Large intestine (tissue), 3 donors: ENCODE results near the gene MAT2B. TPM values are rescaled to one million over a fixed set of nuclear protein-coding genes. Genes with fewer than 3 reads are reported as not detected.
"Not testable (repeated sequence)": the region's sequence is repeated elsewhere in the genome, so short reads cannot be mapped to it uniquely, and the experiment has no call there.

Experiments used
- DNase-seq, 2 donors: peaks; one replicate each; pipeline versions ENCODE4 v3.0.0 to v3.0.0-alpha.2; 2013
- H3K27ac ChIP-seq: one replicate; pipeline ENCODE4 v1.5.1; 2013; ENCODE audit warnings: low read length
- H3K27me3 ChIP-seq: 2 replicates; pipeline ENCODE4 v1.6.1; 2013; ENCODE audit warnings: low read length; ENCODE audit not compliant: control insufficient read depth, insufficient read depth
- H3K36me3 ChIP-seq: 2 replicates; pipeline ENCODE4 v1.6.1; 2013; ENCODE audit warnings: low read length; ENCODE audit not compliant: control insufficient read depth, insufficient read depth
- H3K4me1 ChIP-seq: one replicate; pipeline ENCODE4 v1.6.1; 2013; ENCODE audit warnings: low read length; ENCODE audit not compliant: control insufficient read depth, insufficient read depth
- H3K4me3 ChIP-seq: one replicate; pipeline ENCODE4 v1.5.1; 2013; ENCODE audit warnings: low read length
- H3K9me3 ChIP-seq: one replicate; pipeline ENCODE4 v1.6.1; 2013; ENCODE audit warnings: mild to moderate bottlenecking, low read depth, low read length, moderate library complexity; ENCODE audit not compliant: control insufficient read depth
- WGBS: methylation state at CpG from one replicate; pipeline ENCODE4 v1.1.5; 2013; ENCODE audit warnings: low lambda C conversion rate; ENCODE audit not compliant: insufficient coverage; 5-methylcytosine and 5-hydroxymethylcytosine counted together
- polyA plus RNA-seq: library from polyadenylated mRNA; unstranded; fragments of 120-200 nt; gene quantifications from one replicate; pipeline ENCODE4 v1.2.1, GENCODE V29; 2013

The MAT2B gene
- polyA plus RNA-seq, 1 donor: 101 TPM

DNA sequence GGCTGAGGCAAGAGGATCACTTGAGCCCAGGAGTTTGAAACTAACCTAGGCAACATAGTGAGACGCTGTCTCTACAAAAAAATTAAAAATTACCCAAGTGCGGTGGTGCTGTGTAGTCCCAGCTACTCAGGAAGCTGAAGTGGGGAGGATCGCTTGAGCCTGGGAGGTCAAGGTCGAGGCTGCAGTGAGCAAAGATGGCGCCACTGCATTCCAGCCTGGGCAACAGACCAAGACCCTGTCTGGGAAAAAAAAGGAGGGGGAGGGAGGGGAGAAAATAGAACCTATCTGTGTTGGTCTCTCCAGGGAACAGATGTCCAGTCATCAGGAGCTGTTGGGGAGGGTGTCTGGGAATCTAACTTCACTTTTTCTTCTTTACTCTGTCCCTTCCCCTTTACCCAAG, 24.3 kb downstream of the MAT2B start:
- no CpG with 5 or more reads among the region's 5 CpGs for WGBS
- no peak overlapping the region for H3K27ac ChIP-seq
- no peak overlapping the region for H3K4me3 ChIP-seq
- no peaks in the 10 kb centered on the region for H3K36me3 ChIP-seq
- H3K27me3 ChIP-seq: no peaks in the 10 kb centered on the region
- DNase-seq: no peak
- peaks cover 5% of the 10 kb centered on the region for H3K4me1 ChIP-seq
- H3K9me3 ChIP-seq: no peaks in the 10 kb centered on the region

GRCh38 chr5:163531272-163531671, 25.9 kb downstream of the MAT2B start:
- H3K4me3 ChIP-seq: no peak overlapping the region
- H3K4me1 ChIP-seq: peaks cover 14% of the 10 kb centered on the region
- H3K27me3 ChIP-seq: no peaks in the 10 kb centered on the region
- H3K27ac ChIP-seq: no peak overlapping the region
- no peak for DNase-seq
- WGBS: no CpG with 5 or more reads among the region's 3 CpGs
- H3K9me3 ChIP-seq: no peaks in the 10 kb centered on the region
- H3K36me3 ChIP-seq: no peaks in the 10 kb centered on the region

DNA sequence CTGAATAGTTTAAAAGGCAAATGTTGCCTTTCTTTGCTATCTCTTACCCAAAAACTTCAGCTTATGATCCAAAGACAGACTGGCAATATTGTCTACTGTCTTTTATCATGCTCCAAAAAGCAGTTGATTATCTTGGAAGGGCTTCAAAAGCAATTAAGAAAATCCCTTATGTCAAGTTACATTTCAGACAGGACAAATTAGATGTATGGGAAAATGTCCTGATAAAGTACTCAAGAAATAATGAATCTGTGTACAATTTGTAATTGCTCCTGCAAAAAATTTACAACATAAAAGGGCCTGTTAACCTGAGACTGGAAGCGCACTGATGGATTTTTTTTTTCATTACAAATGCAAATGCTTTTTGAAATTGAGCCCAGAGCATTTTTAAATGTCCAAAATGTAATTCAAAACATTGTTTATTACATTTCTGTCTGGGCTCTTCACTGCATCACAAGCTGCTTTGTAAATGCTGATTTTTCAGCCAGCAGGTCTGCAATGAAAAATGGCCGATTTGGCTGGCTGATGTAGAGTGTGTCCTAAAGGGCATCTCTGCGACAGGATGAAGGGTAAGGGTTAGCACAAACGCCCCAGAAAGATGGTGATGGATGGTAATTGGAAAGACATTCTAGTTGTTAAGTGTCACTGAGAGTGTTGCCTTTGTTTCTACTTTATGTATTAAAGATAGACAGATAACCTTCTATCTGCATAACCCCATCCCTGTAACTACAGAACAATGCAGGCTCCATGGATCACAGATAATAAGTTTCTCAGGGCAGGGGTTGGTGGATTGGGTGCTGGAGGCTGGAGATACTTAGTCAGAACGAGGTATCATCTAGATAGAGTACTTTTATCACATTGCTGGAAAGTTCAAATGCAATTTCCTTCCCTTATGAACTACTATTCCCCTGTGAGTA, 27.0 kb downstream of the MAT2B start:
- H3K4me3 ChIP-seq: no peak overlapping the region
- no peaks in the 10 kb centered on the region for H3K27me3 ChIP-seq
- no peak overlapping the region for H3K27ac ChIP-seq
- DNase-seq: no peak
- no peaks in the 10 kb centered on the region for H3K36me3 ChIP-seq
- no peaks in the 10 kb centered on the region for H3K9me3 ChIP-seq
- WGBS: 57% methylated on average over 3 of the region's 5 CpGs
- H3K4me1 ChIP-seq: peaks cover 14% of the 10 kb centered on the region

- no peaks in the 10 kb centered on the region for H3K36me3 ChIP-seq
- no peak for DNase-seq
- peaks cover 14% of the 10 kb centered on the region for H3K4me1 ChIP-seq
- no peaks in the 10 kb centered on the region for H3K27me3 ChIP-seq
- no peak overlapping the region for H3K27ac ChIP-seq
- H3K4me3 ChIP-seq: no peak overlapping the region
- H3K9me3 ChIP-seq: no peaks in the 10 kb centered on the region
- WGBS: no CpG with 5 or more reads among the region's 2 CpGs
These were observed 27.8 kb downstream of the MAT2B start for GRCh38 chr5:163533223-163533622.

- H3K27ac ChIP-seq: peak overlapping the region; percentile 66
- WGBS: 17% methylated on average over 2 of the region's 2 CpGs
- peak; percentile 45 to 77 for DNase-seq
- no peaks in the 10 kb centered on the region for H3K27me3 ChIP-seq
- no peak overlapping the region for H3K4me3 ChIP-seq
- no peaks in the 10 kb centered on the region for H3K9me3 ChIP-seq
- no peaks in the 10 kb centered on the region for H3K36me3 ChIP-seq
- H3K4me1 ChIP-seq: peaks cover 14% of the 10 kb centered on the region
These were observed 29.2 kb downstream of the MAT2B start for GRCh38 chr5:163534492-163535094.

- Histone ChIP-seq H3K4me3 (no peak overlapping the region), H3K4me1 (peaks cover 14% of the 10 kb centered on the region), H3K27ac (peak overlapping the region; percentile 66), H3K27me3 (no peaks in the 10 kb centered on the region), H3K9me3 (no peaks in the 10 kb centered on the region), H3K36me3 (no peaks in the 10 kb centered on the region)
- WGBS: no CpG with 5 or more reads among the region's 3 CpGs
- peak; percentile 17 to 53 for DNase-seq
These were observed 29.9 kb downstream of the MAT2B start for GRCh38 chr5:163535290-163535689.

GRCh38 chr5:163536442-163536841, 31.0 kb downstream of the MAT2B start:
- DNase-seq, H3K36me3 ChIP-seq, H3K4me3 ChIP-seq, H3K27ac ChIP-seq, H3K9me3 ChIP-seq, H3K27me3 ChIP-seq: not testable (repeated sequence)
- WGBS: no CpG with 5 or more reads among the region's 3 CpGs
- peaks cover 14% of the 10 kb centered on the region for H3K4me1 ChIP-seq

GRCh38 chr5:163540696-163541095, 35.3 kb downstream of the MAT2B start:
- Histone ChIP-seq H3K36me3 (no peaks in the 10 kb centered on the region), H3K27me3 (no peaks in the 10 kb centered on the region), H3K9me3 (no peaks in the 10 kb centered on the region), H3K4me3 (no peak overlapping the region), H3K4me1 (peaks cover 2% of the 10 kb centered on the region), H3K27ac (no peak overlapping the region)
- 60% methylated on average over 1 of the region's 1 CpG for WGBS
- peak; percentile 34 to 51 for DNase-seq

DNA sequence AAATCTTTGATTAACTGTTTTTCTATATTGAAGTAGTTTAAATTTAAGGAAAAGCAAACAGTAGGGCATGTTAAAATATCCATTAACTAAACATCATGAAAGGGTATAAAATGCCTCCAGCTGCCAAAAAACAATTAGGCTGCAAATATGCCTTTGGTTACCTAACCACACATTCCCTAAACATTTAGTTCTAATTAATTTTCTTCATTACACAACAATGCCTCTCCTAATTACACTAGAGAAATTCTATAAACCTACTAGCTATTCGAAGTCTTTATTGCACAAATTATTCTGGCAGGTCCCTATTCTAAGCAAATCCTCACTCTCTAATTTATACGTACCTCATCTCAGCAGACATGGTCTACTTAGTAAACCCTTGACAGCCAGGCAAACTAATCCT, 37.4 kb downstream of the MAT2B start:
- DNase-seq: no peak
- no peaks in the 10 kb centered on the region for H3K36me3 ChIP-seq
- 100% methylated on average over 2 of the region's 2 CpGs for WGBS
- peaks cover 13% of the 10 kb centered on the region for H3K4me1 ChIP-seq
- no peaks in the 10 kb centered on the region for H3K27me3 ChIP-seq
- no peak overlapping the region for H3K27ac ChIP-seq
- H3K9me3 ChIP-seq: no peaks in the 10 kb centered on the region
- no peak overlapping the region for H3K4me3 ChIP-seq

DNA sequence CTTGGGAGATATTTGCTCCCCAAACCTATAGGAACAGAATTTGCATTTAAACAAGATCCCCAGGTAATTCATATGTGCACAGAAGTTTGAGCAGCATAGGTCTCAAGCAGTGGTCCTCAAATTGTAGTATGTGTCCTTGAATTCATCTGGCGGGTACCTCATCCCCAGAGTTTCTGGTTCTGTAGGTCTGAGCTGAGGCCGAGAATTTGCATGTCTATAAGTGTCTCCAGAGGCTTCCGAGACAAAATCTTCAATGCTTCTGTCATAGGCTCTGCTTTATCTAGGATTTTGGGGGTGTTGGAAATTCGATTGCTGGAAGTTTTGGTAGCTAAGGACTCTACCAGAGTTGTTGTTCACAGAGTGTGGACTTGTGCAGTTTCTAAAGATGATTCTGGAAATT, 38.6 kb downstream of the MAT2B start:
- no peaks in the 10 kb centered on the region for H3K36me3 ChIP-seq
- no CpG with 5 or more reads among the region's 4 CpGs for WGBS
- no peaks in the 10 kb centered on the region for H3K9me3 ChIP-seq
- peaks cover 13% of the 10 kb centered on the region for H3K4me1 ChIP-seq
- H3K27ac ChIP-seq: no peak overlapping the region
- DNase-seq: no peak
- no peak overlapping the region for H3K4me3 ChIP-seq
- no peaks in the 10 kb centered on the region for H3K27me3 ChIP-seq
